IMR-90 (cell line): ENCODE results near the gene CDC42EP2. TPM values are rescaled to one million over a fixed set of nuclear protein-coding genes. Genes with fewer than 3 reads are reported as not detected.

Source experiments
- ATAC-seq: fragments of 200-7000 bp; cut with Tn5 transposase; 2 replicates; pipeline ENCODE4 v1.9.1; 2020; ENCODE audit warnings: low read depth, mild to moderate bottlenecking, moderate library complexity
- BruUV-seq: library from RNA; stranded (reverse); fragments of 400-500 nt; replicated peaks from 2 replicates; lab custom pipeline; 2021; lab: Mats Ljungman, UMichigan
- CTCF ChIA-PET: fragments of 300-600 bp; formaldehyde crosslinking; extraction: SDS; loops from one replicate; lab custom pipeline; 2021; ENCODE audit warnings: antibody characterized with exemption; lab: Yijun Ruan, JAX
- POLR2A ChIA-PET: fragments of 300-600 bp; sonication (Branson Sonifier 250); formaldehyde crosslinking; loops from one replicate; lab custom pipeline; 2022; ENCODE audit warnings: antibody characterized with exemption; ENCODE audit not compliant: unreplicated experiment; lab: Charles Lee
- DNase-seq: peaks from one replicate; pipeline ENCODE4 v3.0.0; 2013
- H2AFZ ChIP-seq: replicated peaks from 2 replicates; pipeline ENCODE3; 2013; ENCODE audit warnings: low read length, mild to moderate bottlenecking; ENCODE audit not compliant: poor library complexity
- H2AK5ac ChIP-seq: 2 replicates; pipeline ENCODE4 v1.6.1; 2013; ENCODE audit warnings: low read depth, low read length, inconsistent platforms
- H2AK9ac ChIP-seq: replicated peaks from 2 replicates; pipeline ENCODE3; 2013; ENCODE audit warnings: mild to moderate bottlenecking, low read depth, low read length, moderate library complexity; ENCODE audit not compliant: poor library complexity
- H2BK120ac ChIP-seq: 2 replicates; pipeline ENCODE4 v1.6.1; 2013; ENCODE audit warnings: low read depth, low read length, inconsistent platforms
- H2BK15ac ChIP-seq: 3 replicates; pipeline ENCODE4 v1.6.1; 2013; ENCODE audit warnings: low read depth, low read length, inconsistent platforms
- H2BK20ac ChIP-seq: 2 replicates; pipeline ENCODE4 v1.6.1; 2013; ENCODE audit warnings: low read depth, mild to moderate bottlenecking, inconsistent platforms, low read length, moderate library complexity
- H2BK5ac ChIP-seq: 2 replicates; pipeline ENCODE4 v1.6.1; 2013; ENCODE audit warnings: mild to moderate bottlenecking, low read depth, low read length, inconsistent platforms; ENCODE audit not compliant: poor library complexity, severe bottlenecking
- H3K14ac ChIP-seq: replicated peaks from 2 replicates; pipeline ENCODE4 v1.6.1; 2013; ENCODE audit warnings: low read depth, low read length, inconsistent platforms
- H3K18ac ChIP-seq: 2 replicates; pipeline ENCODE4 v1.6.1; 2013; ENCODE audit warnings: low read depth, low read length, control low read depth
- H3K23ac ChIP-seq: 2 replicates; pipeline ENCODE4 v1.6.1; 2013; ENCODE audit warnings: low read depth, low read length, inconsistent platforms
- H3K27ac ChIP-seq: 2 replicates; pipeline ENCODE4 v1.5.1; 2013; ENCODE audit warnings: mild to moderate bottlenecking, control low read depth, low read length; ENCODE audit not compliant: insufficient read depth
- H3K27me3 ChIP-seq: 2 replicates; pipeline ENCODE4 v1.6.1; 2013; ENCODE audit warnings: low read length; ENCODE audit not compliant: control insufficient read depth, insufficient read depth
- H3K36me3 ChIP-seq: 2 replicates; pipeline ENCODE4 v1.6.1; 2013; ENCODE audit warnings: low read length, mixed read lengths; ENCODE audit not compliant: control insufficient read depth, insufficient read depth
- H3K4ac ChIP-seq: 2 replicates; pipeline ENCODE4 v1.6.1; 2013; ENCODE audit warnings: low read depth, low read length, inconsistent platforms
- H3K4me1 ChIP-seq: 2 replicates; pipeline ENCODE4 v1.6.1; 2013; ENCODE audit warnings: low read length, mixed read lengths; ENCODE audit not compliant: control insufficient read depth, insufficient read depth
- H3K4me2 ChIP-seq: 2 replicates; pipeline ENCODE4 v1.6.1; 2013; ENCODE audit warnings: low read depth, mild to moderate bottlenecking, control low read depth, low read length, moderate library complexity
- H3K4me3 ChIP-seq: 2 replicates; pipeline ENCODE4 v1.5.1; 2013; ENCODE audit warnings: low read depth, mild to moderate bottlenecking, control low read depth, low read length, moderate library complexity; ENCODE audit not compliant: insufficient read depth
- H3K56ac ChIP-seq: 2 replicates; pipeline ENCODE4 v1.6.1; 2013; ENCODE audit warnings: low read length, inconsistent platforms; ENCODE audit not compliant: insufficient read depth; ENCODE audit errors: extremely low read depth
- H3K79me1 ChIP-seq, 2 experiments: 2 replicates each; pipeline ENCODE4 v1.6.1; 2013; ENCODE audit warnings: low read length in 2 of 2, inconsistent platforms in 1 of 2, low read depth in 1 of 2
- H3K9ac ChIP-seq: 2 replicates; pipeline ENCODE4 v1.6.1; 2013; ENCODE audit warnings: low read depth, low read length, control low read depth
- H3K9me1 ChIP-seq: 2 replicates; pipeline ENCODE4 v1.6.1; 2013; ENCODE audit warnings: low read length, inconsistent platforms; ENCODE audit not compliant: insufficient read depth
- H3K9me3 ChIP-seq: 2 replicates; pipeline ENCODE4 v1.6.1; 2013; ENCODE audit warnings: low read length; ENCODE audit not compliant: control insufficient read depth, insufficient read depth
- H4K20me1 ChIP-seq: 2 replicates; pipeline ENCODE4 v1.6.1; 2013; ENCODE audit warnings: low read length, inconsistent platforms; ENCODE audit not compliant: insufficient read depth
- H4K5ac ChIP-seq: 2 replicates; pipeline ENCODE4 v1.6.1; 2013; ENCODE audit warnings: mild to moderate bottlenecking, low read depth, low read length, control low read depth
- H4K8ac ChIP-seq, 2 experiments: 2 replicates each; pipeline ENCODE4 v1.6.1; 2013; ENCODE audit warnings: low read depth in 2 of 2, low read length in 2 of 2, control low read depth in 1 of 2, inconsistent platforms in 1 of 2
- H4K91ac ChIP-seq: 2 replicates; pipeline ENCODE4 v1.6.1; 2013; ENCODE audit warnings: low read depth, low read length, inconsistent platforms; ENCODE audit not compliant: insufficient read depth
- BHLHE40 ChIP-seq: fragments of 150-350 bp; IDR thresholded peaks from 2 replicates; pipeline ENCODE4 v1.6.1; 2016; ENCODE audit warnings: mild to moderate bottlenecking, low read depth, low read length
- CEBPB ChIP-seq: IDR thresholded peaks from 2 replicates; pipeline ENCODE4 v1.6.1; 2012; ENCODE audit warnings: low read depth, low read length, improper control_type of control experiment
- CHD1 ChIP-seq: IDR thresholded peaks from 2 replicates; pipeline ENCODE4 v1.6.1; 2012; ENCODE audit warnings: low read depth, low read length, improper control_type of control experiment
- CTCF ChIP-seq: conservative IDR thresholded peaks from 2 replicates; pipeline ENCODE4 v1.5.1; 2012; ENCODE audit warnings: mild to moderate bottlenecking, low read depth, low read length, improper control_type of control experiment
- MAZ ChIP-seq: IDR thresholded peaks from 2 replicates; pipeline ENCODE4 v1.6.1; 2012; ENCODE audit warnings: low read depth, mild to moderate bottlenecking, low read length, improper control_type of control experiment, moderate library complexity, borderline replicate concordance
- POLR2A ChIP-seq: IDR thresholded peaks from 2 replicates; pipeline ENCODE4 v1.6.1; 2012; ENCODE audit warnings: mild to moderate bottlenecking, low read depth, low read length
- RAD21 ChIP-seq: IDR thresholded peaks from 2 replicates; pipeline ENCODE4 v1.6.1; 2012; ENCODE audit warnings: low read length, improper control_type of control experiment
- RFX5 ChIP-seq: IDR thresholded peaks from 2 replicates; pipeline ENCODE4 v1.8.0; 2012; ENCODE audit warnings: low read depth, mild to moderate bottlenecking, low read length, moderate library complexity
- SMC3 ChIP-seq: fragments of 150-350 bp; IDR thresholded peaks from 2 replicates; pipeline ENCODE4 v1.6.1; 2016; ENCODE audit warnings: low read depth, mild to moderate bottlenecking, antibody characterized with exemption, low read length, moderate library complexity
- USF2 ChIP-seq: fragments of 150-350 bp; IDR thresholded peaks from 2 replicates; pipeline ENCODE4 v1.6.1; 2017; ENCODE audit warnings: mild to moderate bottlenecking, antibody characterized with exemption, low read length, low read depth
- WGBS, 2 experiments: methylation state at CpG; one replicate each; pipeline versions ENCODE4 v1.1.5 to v1.1.7; 2013; ENCODE audit warnings: missing lambda C conversion rate in 2 of 2; ENCODE audit not compliant: insufficient read length in 1 of 2; ENCODE audit errors: extremely low coverage in 2 of 2; 5-methylcytosine and 5-hydroxymethylcytosine counted together
- dilution Hi-C: fragments of 300-500 bp; cut with HindIII; formaldehyde crosslinking; loops from one replicate; pipeline ENCODE4 v1.14.3; 2018; ENCODE audit warnings: low sequenced_read_pairs; ENCODE audit not compliant: unreplicated experiment
- in situ Hi-C: fragments of 300-500 bp; cut with MboI; formaldehyde crosslinking; loops from 3 replicates; pipeline ENCODE4 v1.14.3; 2019; ENCODE audit warnings: low sequenced_read_pairs, inconsistent platforms, mixed read lengths
- intact Hi-C: fragments of 100-400 bp; cut with micrococcal nuclease; formaldehyde crosslinking; loops from 2 replicates; pipeline ENCODE4 v1.10.0; 2022
- polyA plus RNA-seq, 3 experiments: library from polyadenylated mRNA; depleted of rRNA; stranded (reverse); fragments of >200 nt; gene quantifications; 2 replicates each; pipeline ENCODE4 v1.2.3, GENCODE V29; 2012; ENCODE audit warnings: low replicate concordance in 1 of 3
- total RNA-seq: library from RNA; depleted of rRNA; stranded (reverse); fragments of >200 nt; gene quantifications from 2 replicates; pipeline ENCODE4 v1.2.3, GENCODE V29; 2012

Gene CDC42EP2
- total and polyA plus RNA-seq, 2 of the 4 experiments (the other 2 are of a cell fraction), result 5.2 to 27.5 TPM

GRCh38 chr11:65352783-65353182 is 38.1 kb downstream of the CDC42EP2 start:
- ChIA-PET POLR2A (no interaction called here), CTCF (interaction anchor here (0.6 to 0.7 kb wide), 2 partner anchors 41 to 155 kb away, joined by 3 to 4 read pairs; no protein-coding TSS in a partner anchor)
- H2AK9ac ChIP-seq, result no peak overlapping the region
- no peak overlapping the region for H3K4me3 ChIP-seq
- in situ Hi-C loops (no loop called here), intact Hi-C loops (loop anchor here (1.0 kb wide), 1 partner anchor 35 kb away; no protein-coding TSS in a partner anchor), dilution Hi-C loops (no loop called here)
- H3K56ac ChIP-seq, result no peak overlapping the region
- H2BK5ac ChIP-seq, result no peak overlapping the region
- H3K4ac ChIP-seq, result no peak overlapping the region
- H4K5ac ChIP-seq, result no peak overlapping the region
- TF ChIP-seq RAD21 (peak; percentile 26), BHLHE40 (no peak), POLR2A (no peak), SMC3 (peak; percentile 46), CEBPB (no peak), RFX5 (no peak), USF2 (no peak), MAZ (no peak), CHD1 (no peak), CTCF (peak; percentile 48)
- no peak overlapping the region for H4K8ac ChIP-seq
- 0 out of 2 replicates have a peak overlapping the region, but pooled peaks have one; percentile 7 for H3K23ac ChIP-seq
- H2BK120ac ChIP-seq, result no peak overlapping the region
- H3K14ac ChIP-seq, result no peak overlapping the region
- no peak for ATAC-seq
- H3K4me1 ChIP-seq, result peaks cover 8% of the 10 kb centered on the region
- no peak overlapping the region for H3K27ac ChIP-seq
- no peak overlapping the region for H4K91ac ChIP-seq
- H3K79me1 ChIP-seq, result 0 out of 4 replicates have a peak, but pooled peaks cover 0 to 4% of the 10 kb centered on the region in 2 experiments
- peaks cover 15% of the 10 kb centered on the region for H4K20me1 ChIP-seq
- H3K9me3 ChIP-seq, result no peaks in the 10 kb centered on the region
- H2AFZ ChIP-seq, result no peak overlapping the region
- WGBS, 2 experiments, result no CpG with 5 or more reads among the region's 3 CpGs
- H3K27me3 ChIP-seq, result peaks cover 19% of the 10 kb centered on the region
- H3K9me1 ChIP-seq, result peaks cover 9% of the 10 kb centered on the region; the same call in 1 of the 2 replicates
- no peak overlapping the region for H3K18ac ChIP-seq
- H3K36me3 ChIP-seq, result peaks cover 39% of the 10 kb centered on the region
- no peak overlapping the region for H2BK15ac ChIP-seq
- no peak overlapping the region for H3K9ac ChIP-seq
- no TSS peak for BruUV-seq
- H3K4me2 ChIP-seq, result no peak overlapping the region
- no peak overlapping the region for H2BK20ac ChIP-seq
- peak; percentile 32 for DNase-seq
- H2AK5ac ChIP-seq, result 0 out of 2 replicates have a peak overlapping the region, but pooled peaks have one; percentile 37
